HG03342 (cell line): ENCODE results near the gene BEND4.
"Not testable (repeated sequence)": the region's sequence is repeated elsewhere in the genome, so short reads cannot be mapped to it uniquely, and the experiment has no call there.

Source experiments
- ATAC-seq: cut with Tn5 transposase; IDR thresholded peaks from one replicate; pipeline ENCODE4 v1.9.1; 2021; ENCODE audit warnings: mild to moderate bottlenecking, moderate library complexity; ENCODE audit not compliant: unreplicated experiment

The BEND4 gene

DNA sequence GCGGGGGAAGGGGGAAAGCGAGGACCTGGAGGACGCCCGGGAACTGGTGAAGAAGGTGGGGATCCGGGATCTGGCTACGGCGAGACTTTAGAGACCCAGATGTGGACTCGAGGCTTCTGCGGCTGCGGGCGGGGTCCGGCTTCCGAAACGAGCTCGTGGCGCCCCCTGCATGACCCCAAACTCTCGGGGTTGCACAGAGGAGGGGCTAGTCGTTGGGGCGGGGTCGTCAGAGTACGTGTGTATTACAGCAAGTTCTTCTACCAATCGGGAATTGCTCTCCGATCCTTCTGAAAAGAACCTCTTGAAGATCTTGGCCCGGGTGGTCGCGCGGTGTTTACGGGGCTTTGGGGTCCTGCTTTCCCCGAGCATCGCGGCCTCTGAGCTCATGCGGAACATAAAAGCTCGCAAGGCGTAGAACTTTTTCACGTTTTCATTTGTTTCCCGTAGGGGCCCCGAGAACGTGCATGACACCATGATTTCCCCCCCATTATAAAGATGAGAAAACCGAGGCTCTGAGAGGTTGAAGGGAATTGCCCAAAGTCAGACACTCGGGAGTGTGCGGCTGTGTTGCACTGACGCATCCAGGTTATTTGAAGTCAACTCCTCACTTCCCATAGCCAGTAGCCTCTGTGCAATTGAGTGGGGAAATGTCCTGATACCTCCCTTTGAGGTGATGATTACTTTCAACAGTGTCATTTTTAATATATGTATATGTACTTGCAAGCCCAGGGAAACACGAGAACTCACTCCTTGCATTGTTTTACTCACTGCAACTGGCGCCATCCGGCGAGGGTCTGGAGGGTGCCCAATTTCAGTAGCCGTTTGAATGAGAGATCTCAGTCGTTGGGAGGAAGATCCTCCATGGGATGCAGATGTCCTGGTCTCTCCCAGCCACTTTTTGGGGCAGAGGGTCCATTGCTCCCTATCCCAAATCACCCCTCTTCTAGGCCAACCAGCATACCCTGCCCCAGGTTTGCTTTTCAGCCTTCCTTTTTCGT lies at the start of gene BEND4:
TSS of gene BEND4 (minus strand) at position 149 of the 998 bp plus-strand sequence. CDS start 512 bp downstream, outside the sequence.
- ATAC-seq = peak; percentile 9

DNA sequence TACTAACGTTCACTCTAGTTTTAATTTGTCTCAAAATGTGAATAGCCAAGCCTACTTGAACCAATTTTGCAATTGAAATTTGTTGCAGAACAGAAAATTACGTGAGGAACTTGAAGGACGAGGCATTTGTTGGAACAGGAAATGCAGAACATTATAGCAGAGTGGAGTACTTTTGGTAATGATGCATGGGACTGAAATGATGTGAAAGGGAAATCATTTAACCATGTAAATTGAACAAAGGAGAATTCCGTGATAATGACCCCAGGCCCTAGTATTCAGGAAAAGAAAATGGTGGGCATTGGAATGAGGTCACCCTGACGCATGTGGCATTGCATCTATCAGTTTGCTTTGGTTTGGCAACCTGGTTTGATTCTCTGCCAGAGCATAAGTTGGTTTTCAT lies 44.9 kb upstream of the BEND4 start:
- no peak for ATAC-seq

GRCh38 chr4:42172921-42173320 lies 20.5 kb upstream of the BEND4 start:
- no peak for ATAC-seq

DNA sequence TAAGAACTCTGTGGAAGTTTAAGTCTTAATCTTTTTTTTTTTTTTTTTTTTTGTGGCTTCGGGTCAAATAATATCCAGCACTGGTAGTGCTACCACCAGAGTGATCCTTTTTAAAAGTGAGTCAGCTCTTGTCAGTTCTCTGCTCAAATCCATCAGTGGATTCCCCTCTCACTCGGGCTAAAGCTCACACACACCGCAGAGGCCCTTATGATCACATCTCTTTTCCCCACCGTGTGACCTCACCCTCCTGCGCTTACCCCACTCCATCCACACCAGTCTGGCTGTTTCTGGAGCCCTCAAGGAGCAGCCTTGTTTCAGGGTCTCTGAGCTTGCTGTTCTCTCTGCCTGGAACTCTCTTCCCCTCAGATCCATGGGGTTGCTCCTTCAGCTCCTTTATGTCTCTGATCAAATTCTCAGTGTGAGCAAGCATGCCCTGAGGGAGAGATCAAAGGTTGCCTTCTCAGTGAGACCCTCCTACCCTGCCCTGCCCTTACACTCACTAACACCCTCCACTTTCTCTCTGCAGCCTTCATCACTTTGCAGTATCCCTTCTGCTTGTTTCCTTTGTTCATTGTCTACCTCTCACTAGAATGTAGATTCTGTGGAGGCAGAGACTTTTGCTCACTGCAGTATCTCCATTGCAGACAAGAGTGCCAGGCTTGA lies 19.8 kb upstream of the BEND4 start:
- no peak for ATAC-seq

- peak; percentile 100 for ATAC-seq
These were observed 15.3 kb upstream of the BEND4 start for GRCh38 chr4:42167709-42168108.

DNA sequence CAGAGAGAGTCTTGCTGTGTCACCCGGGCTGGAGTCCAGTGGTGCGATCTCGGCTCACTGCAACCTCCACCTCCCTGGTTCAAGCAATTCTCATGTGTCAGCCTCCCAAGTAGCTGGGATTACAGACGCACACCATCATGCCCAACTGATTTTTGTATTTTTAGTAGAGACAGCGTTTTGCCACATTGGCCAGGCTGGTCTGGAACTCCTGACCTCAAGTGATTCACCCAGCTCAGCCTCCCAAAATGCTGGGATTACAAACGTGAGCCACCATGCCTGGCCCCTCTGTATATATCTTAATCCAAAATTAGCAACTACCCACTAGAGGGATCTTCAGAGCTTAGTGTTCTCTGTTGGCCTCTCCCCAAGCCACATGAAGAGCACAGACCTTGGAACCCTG lies 13.7 kb upstream of the BEND4 start:
- not testable (repeated sequence) for ATAC-seq

GRCh38 chr4:42159271-42160001 lies 7.0 kb upstream of the BEND4 start:
- ATAC-seq = no peak

- peak; percentile 49 for ATAC-seq
These were observed 618 bp downstream of the BEND4 start for GRCh38 chr4:42151568-42152506.

DNA sequence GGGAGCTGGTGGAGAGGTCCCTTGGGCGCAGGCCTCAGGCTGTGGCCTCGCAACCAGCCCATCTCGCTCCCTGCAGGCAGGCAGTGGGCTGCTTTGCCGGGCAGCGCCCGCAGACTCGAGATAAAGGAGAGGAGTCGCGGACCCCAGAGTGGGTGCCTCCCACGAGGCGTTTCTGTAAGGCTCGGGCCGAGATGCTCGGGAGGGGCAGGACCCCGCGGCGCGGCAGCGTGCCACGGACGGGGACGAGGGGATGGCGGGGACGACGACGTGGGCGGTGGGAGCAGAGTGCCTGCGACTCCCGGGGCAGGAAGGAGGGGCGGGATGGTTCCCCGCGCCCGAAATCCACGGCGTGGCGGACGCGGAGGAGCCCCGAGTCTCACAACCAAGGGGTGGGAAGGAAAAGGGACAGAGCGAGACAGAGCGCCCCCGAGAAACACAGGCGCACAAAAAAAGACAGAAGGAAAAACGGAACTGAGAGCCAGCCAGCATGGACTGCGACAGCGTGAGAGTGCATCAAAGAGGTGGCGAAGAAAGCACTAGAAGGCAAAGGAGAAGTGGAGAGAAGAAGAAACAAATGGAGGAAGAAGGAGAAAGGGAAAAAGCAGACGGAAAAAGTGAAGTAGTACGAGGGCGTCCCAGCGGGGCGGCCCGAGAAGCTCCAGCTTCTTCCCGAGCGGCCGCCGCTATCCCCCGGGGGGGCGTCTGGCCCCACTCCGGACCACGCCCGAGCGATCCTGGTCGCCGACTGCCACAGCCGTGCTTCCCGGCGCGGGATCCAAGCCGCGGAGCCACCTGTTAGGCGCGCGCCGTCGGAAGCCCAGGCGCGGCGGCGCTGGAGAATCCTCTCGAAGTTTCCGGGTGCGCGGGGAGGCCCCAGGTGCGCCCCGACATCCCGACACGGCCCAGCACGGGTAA lies 1.5 kb downstream of the BEND4 start:
- peak; percentile 39 for ATAC-seq

- no peak for ATAC-seq
These were observed 3.5 kb downstream of the BEND4 start for GRCh38 chr4:42149004-42149403.

GRCh38 chr4:42148425-42148824 lies 4.0 kb downstream of the BEND4 start:
- ATAC-seq = no peak

- no peak for ATAC-seq
These were observed 8.4 kb downstream of the BEND4 start for GRCh38 chr4:42144028-42144427.

- ATAC-seq = no peak
These were observed 9.9 kb downstream of the BEND4 start for GRCh38 chr4:42142591-42142990.

- ATAC-seq = no peak
These were observed 16.1 kb downstream of the BEND4 start for GRCh38 chr4:42136371-42136770.

DNA sequence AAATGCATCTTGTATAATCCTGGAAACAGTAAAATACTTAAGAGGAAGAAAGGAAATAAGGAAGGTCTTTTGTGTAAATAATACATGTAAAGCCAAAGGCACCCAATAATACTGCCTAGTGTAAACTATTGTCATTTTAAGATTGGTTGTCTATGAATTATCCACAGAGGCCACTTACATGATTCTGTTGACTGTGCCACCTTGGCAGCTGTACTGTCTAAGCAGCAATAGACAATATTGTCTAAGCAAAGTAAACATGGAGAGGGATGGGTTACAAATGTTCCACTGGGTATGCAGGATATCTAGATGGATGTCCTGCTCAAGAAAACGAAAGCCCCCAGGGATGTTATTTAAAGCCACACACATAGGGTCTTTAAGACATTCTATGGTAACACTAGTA lies 19.4 kb downstream of the BEND4 start:
- ATAC-seq = no peak

- ATAC-seq = no peak
These were observed 20.4 kb downstream of the BEND4 start for GRCh38 chr4:42132099-42132498.

- ATAC-seq = no peak
These were observed 29.3 kb downstream of the BEND4 start for GRCh38 chr4:42123071-42123644.

DNA sequence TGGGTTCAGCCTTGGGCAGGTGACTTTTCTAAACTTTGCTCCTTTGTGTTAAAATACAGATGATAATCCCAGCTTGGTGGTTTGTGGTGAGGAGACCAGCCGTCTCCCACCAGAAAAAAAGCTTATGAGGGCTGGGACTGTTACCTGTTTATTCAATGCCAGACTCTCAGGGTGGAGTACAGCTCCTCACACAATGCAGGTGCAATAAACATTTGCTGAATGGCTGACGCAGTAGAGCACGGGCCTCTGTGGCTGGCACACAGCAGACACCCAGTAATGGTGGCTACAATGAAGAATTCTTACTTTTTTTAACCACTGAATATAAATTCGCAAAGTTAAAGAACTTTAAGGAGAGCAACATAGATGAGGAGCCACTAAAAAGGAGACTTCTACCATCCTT lies 30.2 kb downstream of the BEND4 start:
- no peak for ATAC-seq

DNA sequence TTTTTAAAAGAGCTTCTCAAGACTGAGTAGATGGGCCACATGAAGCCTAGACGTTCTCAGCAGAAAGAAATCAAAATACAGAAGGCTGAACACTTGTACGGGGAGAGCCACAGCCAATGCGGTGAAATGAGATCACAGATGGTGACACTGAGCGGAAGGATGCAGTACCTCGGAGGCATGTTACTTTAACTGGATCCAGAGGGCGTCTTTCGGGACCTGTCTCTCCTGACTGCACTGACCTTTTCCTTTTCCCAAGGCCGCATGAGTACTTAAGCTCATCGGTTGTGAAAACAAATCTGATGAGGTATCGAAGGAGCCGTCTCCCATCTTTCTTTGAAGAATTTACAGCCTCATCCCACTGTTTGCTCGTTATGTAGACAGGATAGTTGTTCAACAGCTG lies 32.6 kb downstream of the BEND4 start:
- no peak for ATAC-seq
